ENCODE measurements around the gene SMAD6.

GRCh38 chr15:66827039-66827697, 125.1 kb downstream of the SMAD6 start:
- TF ChIP-seq, protein P1, sequence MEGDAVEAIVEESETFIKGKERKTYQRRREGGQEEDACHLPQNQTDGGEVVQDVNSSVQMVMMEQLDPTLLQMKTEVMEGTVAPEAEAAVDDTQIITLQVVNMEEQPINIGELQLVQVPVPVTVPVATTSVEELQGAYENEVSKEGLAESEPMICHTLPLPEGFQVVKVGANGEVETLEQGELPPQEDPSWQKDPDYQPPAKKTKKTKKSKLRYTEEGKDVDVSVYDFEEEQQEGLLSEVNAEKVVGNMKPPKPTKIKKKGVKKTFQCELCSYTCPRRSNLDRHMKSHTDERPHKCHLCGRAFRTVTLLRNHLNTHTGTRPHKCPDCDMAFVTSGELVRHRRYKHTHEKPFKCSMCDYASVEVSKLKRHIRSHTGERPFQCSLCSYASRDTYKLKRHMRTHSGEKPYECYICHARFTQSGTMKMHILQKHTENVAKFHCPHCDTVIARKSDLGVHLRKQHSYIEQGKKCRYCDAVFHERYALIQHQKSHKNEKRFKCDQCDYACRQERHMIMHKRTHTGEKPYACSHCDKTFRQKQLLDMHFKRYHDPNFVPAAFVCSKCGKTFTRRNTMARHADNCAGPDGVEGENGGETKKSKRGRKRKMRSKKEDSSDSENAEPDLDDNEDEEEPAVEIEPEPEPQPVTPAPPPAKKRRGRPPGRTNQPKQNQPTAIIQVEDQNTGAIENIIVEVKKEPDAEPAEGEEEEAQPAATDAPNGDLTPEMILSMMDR (IDR thresholded peaks at IDR 0.05): no peak
- no peak for TF ChIP-seq POLR2A (IDR thresholded peaks at IDR 0.05)
